GM23338 (cell line): ENCODE results near the gene TENM4. TPM values are rescaled to one million over a fixed set of nuclear protein-coding genes. Genes with fewer than 3 reads are reported as not detected.

Source experiments
- ATAC-seq: fragments of 200-7000 bp; cut with Tn5 transposase; 3 replicates; pipeline ENCODE4 v1.9.1; 2020
- DNase-seq: peaks from one replicate; pipeline ENCODE4 v3.0.0-alpha.2; 2015; ENCODE audit warnings: low spot score
- H2AFZ ChIP-seq: fragments of 200-600 bp; sonication (generic); 2 replicates; pipeline ENCODE4 v1.8.0; 2016; ENCODE audit warnings: antibody characterized with exemption, mild to moderate bottlenecking, moderate library complexity
- H3F3A ChIP-seq: fragments of 200-600 bp; sonication (generic); replicated peaks from 2 replicates; pipeline ENCODE4 v1.8.0; 2017; ENCODE audit warnings: antibody characterized with exemption, mixed run types, low read depth
- H3K27ac ChIP-seq: fragments of 200-600 bp; sonication (generic); 2 replicates; pipeline ENCODE4 v1.6.1; 2016; ENCODE audit warnings: low read depth
- H3K27me3 ChIP-seq: fragments of 200-600 bp; sonication (generic); 2 replicates; pipeline ENCODE4 v1.8.0; 2016; ENCODE audit warnings: mild to moderate bottlenecking, mixed run types, moderate library complexity; ENCODE audit not compliant: insufficient read depth
- H3K36me3 ChIP-seq: fragments of 200-600 bp; sonication (generic); 2 replicates; pipeline ENCODE4 v1.8.0; 2016; ENCODE audit warnings: mild to moderate bottlenecking; ENCODE audit not compliant: insufficient read depth
- H3K4me1 ChIP-seq: fragments of 200-600 bp; sonication (generic); 2 replicates; pipeline ENCODE4 v1.8.0; 2016; ENCODE audit warnings: mild to moderate bottlenecking, moderate library complexity; ENCODE audit not compliant: insufficient read depth
- H3K4me2 ChIP-seq: fragments of 200-600 bp; sonication (generic); 2 replicates; pipeline ENCODE4 v1.7.1; 2017; ENCODE audit warnings: mixed run types
- H3K4me3 ChIP-seq: fragments of 200-600 bp; sonication (generic); 2 replicates; pipeline ENCODE4 v1.6.1; 2016; ENCODE audit warnings: mixed run types
- H3K79me2 ChIP-seq: fragments of 200-600 bp; sonication (generic); replicated peaks from 2 replicates; pipeline ENCODE4 v1.8.0; 2017; ENCODE audit warnings: mild to moderate bottlenecking; ENCODE audit not compliant: insufficient read depth
- H3K9me2 ChIP-seq: fragments of 200-600 bp; sonication (generic); 2 replicates; pipeline ENCODE4 v1.8.0; 2017; ENCODE audit not compliant: insufficient read depth
- H4K20me1 ChIP-seq: fragments of 200-600 bp; sonication (generic); replicated peaks from 2 replicates; pipeline ENCODE4 v1.8.0; 2017; ENCODE audit warnings: mild to moderate bottlenecking; ENCODE audit not compliant: insufficient read depth
- H3K27ac Mint-ChIP-seq: 2 replicates; pipeline ENCODE4 v1.8.0; 2020; ENCODE audit warnings: inconsistent platforms, mild to moderate bottlenecking, moderate library complexity, mixed read lengths
- H3K27me3 Mint-ChIP-seq: 3 replicates; pipeline ENCODE4 v1.8.0; 2022; ENCODE audit warnings: low read depth, mild to moderate bottlenecking, moderate library complexity, mixed read lengths, inconsistent platforms; ENCODE audit not compliant: insufficient read depth, poor library complexity
- H3K36me3 Mint-ChIP-seq: 3 replicates; pipeline ENCODE4 v1.8.0; 2021; ENCODE audit warnings: low read depth, mild to moderate bottlenecking, inconsistent platforms, moderate library complexity, mixed read lengths
- H3K4me1 Mint-ChIP-seq: 3 replicates; pipeline ENCODE4 v1.8.0; 2020; ENCODE audit warnings: mild to moderate bottlenecking, inconsistent platforms, mixed read lengths
- H3K4me3 Mint-ChIP-seq: 3 replicates; pipeline ENCODE4 v1.8.0; 2021; ENCODE audit warnings: moderate library complexity, mild to moderate bottlenecking, inconsistent platforms, mixed read lengths
- H3K9me3 Mint-ChIP-seq: 3 replicates; pipeline ENCODE4 v1.8.0; 2020; ENCODE audit warnings: moderate library complexity, mild to moderate bottlenecking, inconsistent platforms, mixed read lengths
- ETS1 ChIP-seq: IDR thresholded peaks from 2 replicates; pipeline ENCODE4 v1.6.1; 2016; ENCODE audit warnings: antibody characterized with exemption
- JUNB ChIP-seq: IDR thresholded peaks from one replicate; pipeline ENCODE4 v1.6.1; 2016; ENCODE audit warnings: antibody characterized with exemption; ENCODE audit not compliant: unreplicated experiment
- ZNF331 ChIP-seq: fragments of 250-450 bp; sonication (Bioruptor Pico); IDR thresholded peaks from 2 replicates; pipeline ENCODE4 v1.5.0; 2020; ENCODE audit warnings: low read depth, mild to moderate bottlenecking, moderate library complexity
- ZNF462 ChIP-seq: fragments of 250-450 bp; sonication (Bioruptor Pico); IDR thresholded peaks from 2 replicates; pipeline ENCODE4 v1.5.0; 2020; ENCODE audit warnings: mild to moderate bottlenecking, moderate library complexity
- polyA plus RNA-seq: library from polyadenylated mRNA; unstranded; fragments of >200 nt; fragmentation: Nextera tagmentation; extraction: Ambion mirVana; gene quantifications from 2 replicates; pipeline ENCODE4 v1.2.1, GENCODE V29; 2016
- total RNA-seq: library from RNA; depleted of rRNA; stranded (reverse); fragments of >200 nt; shearing (Covaris generic); gene quantifications from 2 replicates; pipeline ENCODE4 v1.2.3, GENCODE V29; 2014

Gene TENM4
- total and polyA plus RNA-seq, 2 experiments from 2014 or later, result 7.3 TPM

GRCh38 chr11:78732246-78732645 lies 708.6 kb downstream of the TENM4 start (continued):
- no peak for TF ChIP-seq ZNF462 (CRISPR knock-in tag)
- no peak for TF ChIP-seq JUNB
- no peak for TF ChIP-seq ETS1

GRCh38 chr11:78731027-78731426 lies 709.8 kb downstream of the TENM4 start:
- TF ChIP-seq ZNF331 (CRISPR knock-in tag), result no peak
- Histone ChIP-seq H3K79me2 (no peaks in the 10 kb centered on the region), H3K4me2 (no peak overlapping the region), H3K9me2 (no peaks in the 10 kb centered on the region), H2AFZ (no peak overlapping the region), H3K36me3 (no peaks in the 10 kb centered on the region), H3K4me3 (no peak overlapping the region), H3F3A (no peaks in the 10 kb centered on the region), H4K20me1 (no peaks in the 10 kb centered on the region), H3K27ac (no peak overlapping the region), H3K27me3 (no peaks in the 10 kb centered on the region), H3K4me1 (no peaks in the 10 kb centered on the region)
- Mint-ChIP-seq H3K4me1 (peaks cover 2% of the 10 kb centered on the region; the same call in 2 of the 3 replicates), H3K27ac (no peak overlapping the region), H3K36me3 (no peaks in the 10 kb centered on the region), H3K27me3 (peaks cover 6% of the 10 kb centered on the region), H3K4me3 (no peak overlapping the region), H3K9me3 (no peaks in the 10 kb centered on the region)
- DNase-seq (no peak), ATAC-seq (no peak)
